Parathyroid adenoma (tissue), 2 donors: ENCODE measurements around the gene CASP9.
"Not testable (repeated sequence)": the region's sequence is repeated elsewhere in the genome, so short reads cannot be mapped to it uniquely, and the experiment has no call there.

Source experiments
- H2AFZ ChIP-seq: fragments of 300-600 bp; sonication (generic); one replicate; pipeline ENCODE4 v1.7.0; 2017; ENCODE audit warnings: antibody characterized with exemption, mild to moderate bottlenecking
- H3K27ac ChIP-seq: fragments of 300-600 bp; sonication (generic); one replicate; pipeline ENCODE4 v1.7.0; 2017
- H3K27me3 ChIP-seq: fragments of 300-600 bp; sonication (generic); one replicate; pipeline ENCODE4 v1.7.0; 2017; ENCODE audit warnings: low read length; ENCODE audit not compliant: control insufficient read depth, insufficient read depth
- H3K36me3 ChIP-seq: fragments of 300-600 bp; sonication (generic); one replicate; pipeline ENCODE4 v1.7.0; 2017; ENCODE audit warnings: low read length; ENCODE audit not compliant: control insufficient read depth, insufficient read depth
- H3K4me1 ChIP-seq: fragments of 300-600 bp; sonication (generic); one replicate; pipeline ENCODE4 v1.7.0; 2017; ENCODE audit warnings: control low read depth
- H3K4me2 ChIP-seq: fragments of 300-600 bp; sonication (generic); one replicate; pipeline ENCODE4 v1.7.0; 2017; ENCODE audit warnings: low read length
- H3K4me3 ChIP-seq: fragments of 300-600 bp; sonication (generic); one replicate; pipeline ENCODE4 v1.7.0; 2017; ENCODE audit warnings: low read depth, low read length
- H3K79me2 ChIP-seq: fragments of 300-600 bp; sonication (generic); one replicate; pipeline ENCODE4 v1.7.0; 2017; ENCODE audit warnings: control low read depth
- H3K9ac ChIP-seq: fragments of 300-600 bp; sonication (generic); one replicate; pipeline ENCODE4 v1.7.0; 2017; ENCODE audit warnings: mild to moderate bottlenecking
- H3K9me3 ChIP-seq: fragments of 300-600 bp; sonication (generic); one replicate; pipeline ENCODE4 v1.7.0; 2017; ENCODE audit warnings: low read length; ENCODE audit not compliant: control insufficient read depth
- CTCF ChIP-seq: fragments of 300-600 bp; sonication (generic); IDR thresholded peaks from one replicate; pipeline ENCODE4 v1.7.0; 2017; ENCODE audit warnings: antibody characterized with exemption, mild to moderate bottlenecking
- donor health status: primary hyperparathyroidism.

CASP9 gene

GRCh38 chr1:15460708-15461095 lies 63.3 kb downstream of the CASP9 start:
- no peaks in the 10 kb centered on the region for H3K4me1 ChIP-seq
- H3K9ac ChIP-seq, result no peak overlapping the region
- no peaks in the 10 kb centered on the region for H3K9me3 ChIP-seq
- H2AFZ ChIP-seq, result no peak overlapping the region
- H3K27ac ChIP-seq, result no peak overlapping the region
- no peak overlapping the region for H3K4me3 ChIP-seq
- H3K4me2 ChIP-seq, result no peak overlapping the region
- H3K27me3 ChIP-seq, result no peaks in the 10 kb centered on the region
- H3K36me3 ChIP-seq, result no peaks in the 10 kb centered on the region
- TF ChIP-seq CTCF, result no peak
- no peaks in the 10 kb centered on the region for H3K79me2 ChIP-seq

- Histone ChIP-seq H3K4me2 (no peak overlapping the region), H3K9me3 (no peaks in the 10 kb centered on the region), H3K79me2 (no peaks in the 10 kb centered on the region), H3K4me1 (no peaks in the 10 kb centered on the region), H2AFZ (no peak overlapping the region), H3K27ac (no peak overlapping the region), H3K36me3 (no peaks in the 10 kb centered on the region), H3K9ac (no peak overlapping the region), H3K4me3 (no peak overlapping the region), H3K27me3 (no peaks in the 10 kb centered on the region)
- no peak for TF ChIP-seq CTCF
These were observed 64.0 kb downstream of the CASP9 start for GRCh38 chr1:15459771-15460707.

- not testable (repeated sequence) for H3K79me2 ChIP-seq, H3K4me3 ChIP-seq, H3K27ac ChIP-seq, H3K36me3 ChIP-seq, H3K9ac ChIP-seq, H3K9me3 ChIP-seq, H3K4me1 ChIP-seq, H3K4me2 ChIP-seq, H2AFZ ChIP-seq, H3K27me3 ChIP-seq
These were observed 65.6 kb downstream of the CASP9 start for GRCh38 chr1:15458388-15458787.

- no peaks in the 10 kb centered on the region for H3K4me1 ChIP-seq
- no peaks in the 10 kb centered on the region for H3K79me2 ChIP-seq
- H3K9ac ChIP-seq, result no peak overlapping the region
- TF ChIP-seq CTCF, result no peak
- no peaks in the 10 kb centered on the region for H3K9me3 ChIP-seq
- H3K4me3 ChIP-seq, result no peak overlapping the region
- H3K36me3 ChIP-seq, result no peaks in the 10 kb centered on the region
- no peaks in the 10 kb centered on the region for H3K27me3 ChIP-seq
- H2AFZ ChIP-seq, result no peak overlapping the region
- H3K27ac ChIP-seq, result no peak overlapping the region
- no peak overlapping the region for H3K4me2 ChIP-seq
These were observed 66.4 kb downstream of the CASP9 start for GRCh38 chr1:15457585-15457984.

- no peaks in the 10 kb centered on the region for H3K27me3 ChIP-seq
- no peak within 1 kb of the TSS for H3K9ac ChIP-seq
- H3K27ac ChIP-seq, result no peak within 1 kb of the TSS
- H3K4me2 ChIP-seq, result no peak within 1 kb of the TSS
- H3K36me3 ChIP-seq, result no peaks in the 10 kb centered on the region
- no peaks in the 10 kb centered on the region for H3K9me3 ChIP-seq
- no peak within 1 kb of the TSS for H2AFZ ChIP-seq
- H3K79me2 ChIP-seq, result no peaks in the 10 kb centered on the region
- H3K4me3 ChIP-seq, result no peak within 1 kb of the TSS
- H3K4me1 ChIP-seq, result no peaks in the 10 kb centered on the region
- TF ChIP-seq CTCF, result no peak
These were observed 67.6 kb downstream of the CASP9 start, which contains the start of gene CELA2A for GRCh38 chr1:15456313-15456954. Gene CELA2A (plus strand): TSS chr1:15456732. CDS start chr1:15456754, 22 bp downstream.
